NCI-H446 (cell line): ENCODE results near the gene CNDP2.
"Not testable (repeated sequence)": the region's sequence is repeated elsewhere in the genome, so short reads cannot be mapped to it uniquely, and the experiment has no call there.

Source experiments
- DNase-seq, 2 experiments: peaks; one replicate each; lab custom pipeline; 2025; lab: John Stamatoyannopoulos, UW

CNDP2 gene

GRCh38 chr18:74518456-74519295 is 22.5 kb downstream of the CNDP2 start:
- DNase-seq, result no peak

DNA sequence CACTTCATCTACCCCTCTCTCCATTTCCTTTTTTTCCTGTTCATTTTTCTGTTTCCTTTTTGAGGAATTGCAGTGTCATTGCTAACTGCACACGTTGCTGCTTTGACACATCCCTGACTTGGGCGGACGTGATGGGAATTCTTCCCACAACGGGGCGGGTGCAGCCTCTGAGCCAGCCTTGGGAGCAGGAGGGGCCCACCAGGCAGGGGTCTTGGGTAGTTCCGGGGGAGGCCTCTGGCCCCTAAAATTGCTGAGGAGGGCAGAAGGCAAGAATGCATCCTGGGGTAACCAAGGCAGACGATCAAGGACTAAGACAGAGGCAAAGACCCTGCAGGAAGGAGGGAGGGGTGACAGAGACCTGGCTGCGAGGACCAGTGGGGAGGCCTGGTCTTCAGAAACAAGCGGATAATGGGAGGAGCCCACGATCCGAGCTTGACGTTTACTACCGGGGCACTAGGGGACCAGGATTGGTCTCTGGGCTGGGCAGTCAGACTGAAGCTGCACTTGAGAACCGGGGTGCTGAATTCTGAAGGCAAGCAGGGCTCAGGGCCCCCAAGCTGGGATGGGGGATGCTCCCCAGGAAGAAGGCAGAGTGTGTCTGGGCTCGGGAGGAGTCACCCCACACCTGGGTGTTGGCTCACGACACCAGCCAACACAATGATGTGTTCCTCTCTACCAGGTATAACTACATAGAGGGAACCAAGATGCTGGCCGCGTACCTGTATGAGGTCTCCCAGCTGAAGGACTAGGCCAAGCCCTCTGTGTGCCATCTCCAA is 23.3 kb downstream of the CNDP2 start:
- DNase-seq, result no peak

DNA sequence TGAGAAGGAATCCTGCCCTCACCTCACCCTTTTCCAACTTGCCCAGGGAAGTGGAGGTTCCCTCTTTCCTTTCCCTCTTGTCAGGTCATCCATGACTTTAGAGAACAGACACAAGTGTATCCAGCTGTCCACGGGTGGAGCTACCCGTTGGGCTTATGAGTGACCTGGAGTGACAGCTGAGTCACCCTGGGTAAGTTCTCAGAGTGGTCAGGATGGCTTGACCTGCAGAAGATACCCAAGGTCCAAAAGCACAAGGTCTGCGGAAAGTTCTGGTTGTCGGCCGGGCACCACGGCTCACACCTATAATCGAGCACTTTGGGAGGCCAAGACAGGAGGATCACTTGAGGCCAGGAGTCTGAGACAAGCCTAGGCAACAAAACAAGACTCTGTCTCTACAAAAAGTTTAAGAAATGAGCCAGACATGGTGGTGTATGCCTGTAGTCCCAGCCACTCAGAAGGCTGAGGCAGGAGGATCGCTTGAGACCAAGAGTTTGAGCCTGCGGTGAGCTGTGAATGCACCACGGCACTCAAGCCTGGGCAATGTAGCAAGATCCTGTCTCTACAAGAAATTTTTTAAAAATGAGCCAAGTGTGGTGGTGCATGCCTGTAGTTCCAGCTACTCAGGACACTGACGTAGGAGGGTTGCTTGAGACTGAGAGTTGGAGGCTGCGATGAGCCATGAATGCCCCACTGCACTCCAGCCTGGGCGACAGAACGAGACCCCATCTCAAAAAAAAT is 24.1 kb downstream of the CNDP2 start:
- no peak for DNase-seq

- DNase-seq, result no peak
These were observed 25.0 kb downstream of the CNDP2 start for GRCh38 chr18:74521068-74521725.

DNA sequence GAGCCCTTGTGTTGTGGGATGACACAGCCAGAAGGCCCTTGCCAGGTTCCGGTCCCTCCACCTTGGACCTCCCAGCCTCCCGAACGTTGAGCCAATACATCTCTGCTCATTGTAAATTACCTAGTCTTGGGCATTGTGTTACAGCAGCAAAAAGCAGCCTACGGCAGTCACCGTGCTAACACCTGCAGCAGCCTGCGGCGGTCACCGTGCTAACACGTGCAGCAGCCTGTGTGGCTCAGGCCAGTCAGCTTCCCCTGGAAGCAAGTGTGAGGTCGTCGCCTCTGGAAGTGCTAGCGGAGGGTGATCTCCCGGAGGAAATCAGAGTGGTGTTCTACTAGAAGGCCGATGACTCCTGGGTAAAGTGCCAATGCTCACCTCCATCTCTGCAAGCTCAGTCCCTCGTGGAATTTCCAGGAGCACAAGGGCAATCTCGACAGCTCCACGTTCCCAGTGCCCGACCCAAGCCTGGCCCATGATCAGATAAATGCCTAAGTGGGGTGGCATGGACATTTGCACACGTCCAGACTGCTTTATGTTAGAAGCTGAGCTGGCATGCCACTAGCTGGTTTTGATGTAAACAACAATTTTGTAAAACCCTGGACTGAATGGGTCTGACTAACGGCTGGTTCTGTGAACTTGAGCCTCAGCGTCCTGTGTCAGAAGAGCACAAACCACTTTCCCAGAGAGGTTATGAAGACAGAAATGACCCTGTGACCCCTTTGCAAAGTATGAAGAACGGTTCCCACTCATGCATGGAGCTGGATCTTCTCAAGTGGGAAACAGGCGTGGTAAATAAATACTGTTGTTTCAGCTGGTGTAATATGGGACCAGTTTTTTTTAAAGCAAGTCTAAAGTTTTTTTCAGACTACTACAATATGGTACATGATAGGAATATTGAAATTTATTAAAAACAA is 26.7 kb downstream of the CNDP2 start:
- no peak for DNase-seq

DNA sequence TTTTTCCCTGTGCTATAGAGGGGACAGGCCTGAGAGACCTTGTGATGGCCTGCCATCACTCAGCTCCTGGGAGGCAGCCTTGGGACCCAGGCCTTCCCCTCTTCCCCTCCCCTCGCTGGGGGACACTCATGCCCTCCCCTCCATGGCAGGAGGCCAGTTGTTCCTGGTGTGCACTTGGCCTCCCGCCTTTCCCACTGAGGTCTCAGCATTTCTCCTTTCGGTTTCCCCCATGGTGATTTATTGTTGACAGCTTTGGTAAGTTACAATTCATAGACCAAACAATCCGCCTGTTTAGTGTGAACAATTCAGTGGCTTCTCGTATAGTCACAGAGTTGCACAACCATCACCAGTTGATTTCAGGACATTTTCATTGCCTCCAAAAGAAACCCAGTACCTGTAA is 27.9 kb downstream of the CNDP2 start:
- peak in 1 of 2 experiments; percentile 23 for DNase-seq

- DNase-seq, result not testable (repeated sequence)
These were observed 28.8 kb downstream of the CNDP2 start for GRCh38 chr18:74524915-74525314.

DNA sequence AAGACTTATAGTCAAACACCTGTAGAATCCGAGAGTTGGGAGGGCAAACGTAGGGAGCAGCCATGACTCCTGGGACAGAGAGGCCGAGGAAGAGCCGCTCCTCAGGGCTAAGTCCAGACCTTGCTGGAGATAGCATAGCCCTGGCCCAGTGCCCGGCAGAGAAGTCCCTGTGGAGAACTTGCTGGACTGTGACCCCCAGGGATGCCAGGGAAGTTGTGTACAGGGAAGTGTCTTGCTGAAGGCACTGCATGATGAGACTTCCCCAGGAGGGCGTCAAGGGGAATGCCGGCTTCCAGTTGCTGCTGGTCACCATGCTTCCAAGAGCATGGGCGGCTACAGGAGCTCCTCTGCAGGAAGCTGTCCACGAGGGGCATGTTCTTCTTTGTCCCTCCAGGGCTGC is 29.6 kb downstream of the CNDP2 start:
- DNase-seq, result no peak

- DNase-seq, result no peak
These were observed 30.3 kb downstream of the CNDP2 start for GRCh38 chr18:74526488-74526887.

GRCh38 chr18:74528478-74528877 is 32.3 kb downstream of the CNDP2 start:
- DNase-seq, result no peak

DNA sequence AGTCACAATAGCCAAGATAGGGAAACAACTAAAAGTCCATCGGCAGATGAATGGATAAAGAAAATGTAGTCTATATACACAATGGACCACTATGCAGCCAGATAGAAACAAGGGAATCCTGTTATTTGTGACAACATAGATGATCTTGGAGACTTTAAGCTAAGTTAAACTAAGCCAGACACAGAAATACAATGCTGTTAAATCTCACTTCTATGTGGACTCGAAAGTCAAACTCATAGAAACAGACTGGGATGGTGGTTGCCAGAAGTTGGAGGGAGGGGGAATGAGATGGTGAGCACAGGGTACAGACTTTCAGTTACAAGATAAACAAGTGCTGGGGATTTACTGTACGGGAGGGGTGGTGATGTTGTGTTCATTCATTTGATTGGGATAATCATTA is 32.8 kb downstream of the CNDP2 start:
- DNase-seq, result no peak

- no peak for DNase-seq
These were observed 33.2 kb downstream of the CNDP2 start for GRCh38 chr18:74529378-74529777.

- no peak for DNase-seq
These were observed 33.8 kb downstream of the CNDP2 start for GRCh38 chr18:74529811-74530583.

DNA sequence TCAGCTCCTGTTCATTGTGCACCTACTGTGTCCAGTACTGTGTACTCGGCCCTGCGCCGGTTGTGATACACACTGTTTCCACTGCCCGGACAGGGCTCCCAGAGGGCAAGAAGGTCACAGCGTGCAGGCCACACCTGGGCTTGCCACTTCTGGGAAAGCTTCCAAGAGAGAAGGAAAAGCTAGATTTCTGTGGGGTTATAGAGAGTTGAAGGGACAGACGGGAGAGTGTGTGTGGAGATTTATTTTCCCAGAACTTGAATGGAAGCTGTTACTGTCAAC is 34.4 kb downstream of the CNDP2 start:
- no peak for DNase-seq

- DNase-seq, result no peak
These were observed 34.9 kb downstream of the CNDP2 start for GRCh38 chr18:74531043-74531442.

DNA sequence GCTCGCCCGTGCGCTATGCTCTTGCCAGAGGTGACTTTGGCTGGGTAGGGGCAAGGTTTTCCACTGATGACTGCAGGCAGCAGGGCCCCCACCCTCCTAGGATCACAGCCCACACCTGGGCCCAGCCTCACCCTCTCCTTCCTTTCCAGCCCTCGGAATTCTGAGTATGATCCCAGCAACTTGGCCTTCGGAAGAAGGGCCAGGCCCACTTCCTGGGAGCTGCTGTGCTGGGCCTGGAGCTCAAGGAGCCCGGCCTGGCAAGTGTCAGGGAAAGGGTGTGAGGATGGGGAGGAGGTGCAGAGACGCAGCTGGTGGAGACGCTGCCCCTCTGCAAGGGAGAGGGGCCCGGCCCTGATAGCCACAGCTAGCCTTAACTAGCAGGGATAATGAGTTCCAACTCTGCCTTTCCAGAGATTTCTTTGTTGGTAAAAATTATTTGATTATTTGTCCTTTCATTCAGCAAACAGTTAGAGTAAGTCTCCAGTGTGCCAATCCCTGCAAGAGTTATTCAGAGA is 36.4 kb downstream of the CNDP2 start:
- no peak for DNase-seq

GRCh38 chr18:74533666-74534065 is 37.5 kb downstream of the CNDP2 start:
- no peak for DNase-seq

GRCh38 chr18:74534150-74534969 is 38.2 kb downstream of the CNDP2 start, which contains the start of gene CNDP1:
TSS of gene CNDP1 (plus strand) at chr18:74534500. CDS start at chr18:74534668, 168 bp downstream.
- DNase-seq, result no peak

DNA sequence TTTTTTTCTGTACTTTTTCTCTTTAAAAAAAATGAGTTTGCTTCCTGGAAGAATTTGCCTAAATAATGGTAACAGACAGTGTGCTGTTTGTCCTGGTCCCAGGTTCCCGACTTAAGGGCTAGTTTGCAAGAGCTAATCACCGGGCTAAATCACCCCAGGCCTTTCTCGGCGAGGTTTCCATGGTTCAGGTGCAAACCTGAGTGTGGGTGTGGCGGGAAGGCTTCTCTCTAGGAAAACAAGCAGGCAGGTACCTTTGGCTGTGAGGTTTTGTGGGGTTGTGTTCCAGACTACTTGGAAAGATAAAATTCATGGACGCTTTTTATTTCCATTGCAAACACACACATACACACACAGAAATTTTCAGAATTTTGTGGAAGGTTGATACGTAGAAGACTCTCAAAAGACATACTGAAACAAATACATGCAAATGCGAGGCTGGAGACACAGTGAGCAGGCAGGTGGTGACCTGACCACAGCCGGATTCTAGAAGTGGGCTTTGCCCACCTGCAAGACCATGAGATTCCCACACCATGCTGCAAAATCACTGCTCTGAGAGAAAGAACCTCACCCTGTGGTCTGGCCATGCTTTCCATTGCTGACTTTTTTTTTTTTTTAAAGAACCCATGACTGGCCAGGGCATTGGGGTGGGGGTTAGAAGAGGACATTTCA is 39.0 kb downstream of the CNDP2 start:
- no peak for DNase-seq
